Erythroblast (primary cell): ENCODE measurements around the gene GIGYF2.

Experiments
- GATA1 ChIP-seq: IDR thresholded peaks from 2 replicates; pipeline ENCODE4 v1.6.1; 2011; ENCODE audit warnings: low read depth, mild to moderate bottlenecking, control low read depth, low read length, moderate library complexity
- POLR2A ChIP-seq: IDR thresholded peaks from 2 replicates; pipeline ENCODE4 v1.6.1; 2011; ENCODE audit warnings: mild to moderate bottlenecking, low read length

DNA sequence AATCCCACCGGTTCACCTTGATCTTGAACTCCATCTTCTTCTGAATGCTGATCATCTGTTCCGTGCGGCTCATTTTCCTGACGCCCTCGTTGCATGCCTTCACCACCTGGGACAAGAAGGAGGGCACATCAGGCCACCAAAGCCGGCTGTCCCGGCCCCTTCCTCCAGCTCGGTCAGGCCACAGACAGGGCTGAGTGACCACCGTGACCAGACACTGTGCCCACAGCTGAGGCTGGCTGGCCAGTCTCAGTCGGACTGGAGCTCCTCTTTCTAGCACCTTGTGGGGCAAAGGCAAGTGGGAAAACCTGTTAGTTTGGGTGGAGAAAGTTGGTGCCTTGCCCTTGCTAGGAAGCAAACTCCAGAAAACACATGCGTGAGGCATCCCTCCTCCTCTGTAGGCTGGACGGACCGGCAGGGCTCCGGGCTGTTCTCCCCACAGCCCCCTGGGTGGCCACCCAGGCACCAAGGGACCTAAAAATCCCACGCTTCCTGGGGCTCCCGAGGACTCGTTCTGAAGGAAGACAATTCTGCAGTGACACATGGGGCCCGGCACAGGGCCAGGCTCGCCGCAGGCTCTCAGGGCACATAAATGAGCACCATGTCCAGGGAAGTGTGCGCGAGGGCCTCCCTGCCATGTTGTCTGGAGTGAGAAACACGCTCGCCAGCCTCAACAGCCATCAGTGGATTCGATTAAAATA, 188.3 kb downstream of the GIGYF2 start:
- no peak for TF ChIP-seq POLR2A
- no peak for TF ChIP-seq GATA1
